DLD1 (cell line): ENCODE results near the gene WDR18.
"Not testable (repeated sequence)": the region's sequence is repeated elsewhere in the genome, so short reads cannot be mapped to it uniquely, and the experiment has no call there.

Source experiments
- in situ Hi-C: cut with HindIII; loops from 2 replicates; pipeline ENCODE4 v1.10.0; 2017; ENCODE audit warnings: low sequenced_read_pairs

WDR18 gene

GRCh38 chr19:1018393-1018792, 34.2 kb downstream of the WDR18 start:
- in situ Hi-C loops: no loop called here

DNA sequence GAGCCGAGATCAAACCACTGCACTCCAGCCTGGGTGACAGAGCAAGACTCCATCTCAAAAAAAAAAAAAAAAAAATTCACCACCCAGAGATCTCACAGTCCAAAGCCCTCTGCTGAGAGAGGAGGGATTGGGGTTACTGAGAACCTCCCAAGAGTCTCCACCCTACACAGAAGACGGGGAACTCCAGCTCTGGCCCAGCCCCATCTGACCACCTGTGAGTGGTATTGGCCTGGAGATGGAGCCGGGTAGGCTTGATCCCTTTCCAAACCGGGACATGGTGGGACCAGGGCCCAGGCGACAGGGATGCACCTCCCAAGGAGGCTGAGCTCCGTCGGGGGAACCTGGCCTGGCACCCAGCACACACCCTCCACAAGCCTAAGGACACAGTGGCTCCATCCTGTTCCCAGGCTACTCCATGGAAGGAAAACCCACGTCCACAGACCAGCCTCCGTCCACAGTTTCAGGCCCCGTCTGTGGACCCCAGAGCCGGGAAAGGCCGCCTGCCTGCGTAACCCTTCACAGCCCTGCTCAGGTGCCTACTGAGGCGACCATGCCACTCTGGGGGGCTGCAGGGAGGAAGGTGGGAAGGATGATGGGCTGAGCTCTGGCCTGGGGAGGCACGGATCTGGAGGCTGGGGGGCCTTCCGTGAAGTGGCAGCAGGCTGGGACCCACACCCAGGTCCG, 34.9 kb downstream of the WDR18 start:
- in situ Hi-C loops: no loop called here

- in situ Hi-C loops: no loop called here
Observed at GRCh38 chr19:1019616-1019961, 35.4 kb downstream of the WDR18 start.

DNA sequence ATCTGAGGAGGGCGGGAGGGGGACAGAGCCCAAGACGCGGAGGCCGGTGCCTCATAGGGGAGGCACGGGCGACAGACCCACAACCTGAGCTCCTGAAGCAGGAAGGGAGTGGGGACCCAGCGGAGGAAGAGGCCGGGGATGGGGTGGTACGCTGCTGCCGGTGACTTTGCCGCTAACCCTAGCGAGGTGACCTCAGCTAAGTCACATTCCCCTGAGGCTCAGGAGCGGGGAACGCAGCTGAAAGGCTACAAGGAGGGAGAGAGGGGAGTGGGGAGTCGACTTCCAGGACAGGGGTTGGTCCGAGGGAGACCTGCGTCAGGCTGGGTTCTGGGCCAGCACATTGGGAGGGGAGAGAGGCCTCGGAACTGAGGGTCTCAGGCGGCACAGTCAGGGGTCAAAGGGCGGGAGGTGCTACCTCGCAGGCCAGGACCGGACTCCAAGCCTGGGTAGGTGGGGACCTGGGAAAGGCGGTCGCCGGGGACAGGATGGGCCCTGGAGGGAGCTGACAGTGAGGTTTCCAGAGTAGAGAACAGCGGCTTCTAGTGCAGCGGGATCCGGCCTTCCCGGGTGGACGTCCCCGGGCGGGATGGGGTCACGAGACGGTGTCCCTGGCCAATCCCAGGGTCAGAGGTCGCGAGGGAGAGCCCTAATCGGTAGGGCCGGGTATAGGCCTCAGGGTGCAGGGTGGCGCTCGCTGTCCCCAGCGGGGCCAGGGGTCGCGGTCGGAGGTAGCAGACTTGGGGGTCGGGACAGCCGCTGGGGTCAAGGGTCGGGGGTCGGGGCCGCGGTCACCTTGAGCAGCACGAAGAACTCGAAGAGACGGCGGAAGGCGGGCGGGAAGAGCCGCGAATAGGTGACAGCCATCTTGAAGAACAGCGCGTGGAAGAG, 36.1 kb downstream of the WDR18 start:
- in situ Hi-C loops: no loop called here

- in situ Hi-C loops: no loop called here
Observed at GRCh38 chr19:1020868-1021425, 36.8 kb downstream of the WDR18 start, which contains the start of gene TMEM259. Gene TMEM259 (minus strand): TSS chr19:1021123. CDS start chr19:1020996, 127 bp downstream.

DNA sequence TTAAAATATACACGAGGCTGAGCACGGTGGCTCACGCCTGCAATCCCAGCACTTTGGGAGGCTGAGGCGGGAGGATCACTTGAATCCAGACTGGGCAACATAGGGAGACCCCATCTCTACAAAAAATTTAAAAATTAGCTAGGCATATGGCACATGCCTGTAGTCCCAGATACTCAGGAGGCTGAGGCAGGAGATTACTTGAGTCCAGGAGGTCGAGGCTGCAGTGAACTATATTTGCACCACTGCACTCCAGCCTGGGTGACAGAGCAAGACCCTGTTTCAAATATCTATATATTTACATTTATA, 39.7 kb downstream of the WDR18 start:
- in situ Hi-C loops: not testable (repeated sequence)

DNA sequence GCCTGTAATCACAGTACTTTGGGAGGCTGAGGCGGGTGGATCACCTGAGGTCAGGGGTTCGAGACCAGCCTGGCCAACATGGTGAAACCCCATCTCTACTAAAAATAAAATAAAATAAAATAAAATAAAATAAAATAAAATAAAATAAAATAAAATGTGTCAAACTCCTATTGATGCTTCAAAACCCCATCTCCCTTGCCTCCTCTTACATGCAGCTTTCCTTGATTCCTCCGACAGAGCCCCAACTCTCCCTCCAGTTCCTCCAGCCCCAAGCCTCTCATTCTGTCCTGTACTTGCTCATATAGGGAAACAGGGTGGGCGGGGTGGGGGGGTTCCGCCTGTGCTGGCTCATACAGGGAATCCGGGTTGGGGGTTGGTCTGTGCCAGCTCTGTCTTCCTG, 40.9 kb downstream of the WDR18 start:
- in situ Hi-C loops: not testable (repeated sequence)

DNA sequence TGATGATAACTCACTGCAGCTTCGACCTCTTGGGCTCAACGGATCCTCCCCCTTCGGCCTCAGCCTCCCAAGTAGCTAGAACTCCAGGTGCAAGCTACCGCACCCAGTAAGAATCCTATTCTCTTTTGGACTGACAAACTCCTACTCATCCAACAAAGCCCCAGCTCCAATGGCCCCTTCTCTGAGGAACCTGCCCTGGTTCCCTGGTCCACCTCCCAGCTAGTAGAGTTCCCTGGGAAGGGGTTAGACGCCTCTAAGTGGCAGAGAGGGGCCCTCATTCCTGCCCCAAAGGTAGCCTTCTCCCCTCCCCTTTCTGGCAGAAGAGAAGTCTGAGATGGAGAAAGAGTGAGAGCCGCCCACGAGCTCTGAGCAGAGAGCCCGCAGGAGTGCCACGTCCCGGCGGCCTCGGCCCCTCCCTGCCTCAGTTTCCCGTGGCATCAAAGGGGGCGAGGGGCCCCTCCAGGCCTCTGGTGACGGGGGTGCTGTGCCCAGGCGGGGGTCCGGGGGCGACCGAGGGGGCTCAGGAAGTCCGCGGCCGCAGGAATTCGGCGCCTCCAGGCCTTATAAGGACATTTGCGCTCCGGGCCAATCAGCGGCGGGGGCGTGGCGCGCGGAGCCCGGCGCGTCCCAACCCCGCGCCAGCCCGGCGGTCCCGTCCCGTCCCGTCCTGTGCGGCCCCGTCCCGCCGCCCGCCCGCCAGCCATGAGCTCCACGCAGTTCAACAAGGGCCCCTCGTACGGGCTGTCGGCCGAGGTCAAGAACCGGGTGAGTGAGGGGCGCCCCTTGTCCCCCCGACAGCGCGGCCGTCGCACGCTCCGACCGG, 42.0 kb downstream of the WDR18 start, which contains the start of gene CNN2:
CNN2 (plus strand) TSS at position 649 of the 823 bp plus-strand sequence; CDS start at position 703, 54 bp downstream.
- in situ Hi-C loops: no loop called here

DNA sequence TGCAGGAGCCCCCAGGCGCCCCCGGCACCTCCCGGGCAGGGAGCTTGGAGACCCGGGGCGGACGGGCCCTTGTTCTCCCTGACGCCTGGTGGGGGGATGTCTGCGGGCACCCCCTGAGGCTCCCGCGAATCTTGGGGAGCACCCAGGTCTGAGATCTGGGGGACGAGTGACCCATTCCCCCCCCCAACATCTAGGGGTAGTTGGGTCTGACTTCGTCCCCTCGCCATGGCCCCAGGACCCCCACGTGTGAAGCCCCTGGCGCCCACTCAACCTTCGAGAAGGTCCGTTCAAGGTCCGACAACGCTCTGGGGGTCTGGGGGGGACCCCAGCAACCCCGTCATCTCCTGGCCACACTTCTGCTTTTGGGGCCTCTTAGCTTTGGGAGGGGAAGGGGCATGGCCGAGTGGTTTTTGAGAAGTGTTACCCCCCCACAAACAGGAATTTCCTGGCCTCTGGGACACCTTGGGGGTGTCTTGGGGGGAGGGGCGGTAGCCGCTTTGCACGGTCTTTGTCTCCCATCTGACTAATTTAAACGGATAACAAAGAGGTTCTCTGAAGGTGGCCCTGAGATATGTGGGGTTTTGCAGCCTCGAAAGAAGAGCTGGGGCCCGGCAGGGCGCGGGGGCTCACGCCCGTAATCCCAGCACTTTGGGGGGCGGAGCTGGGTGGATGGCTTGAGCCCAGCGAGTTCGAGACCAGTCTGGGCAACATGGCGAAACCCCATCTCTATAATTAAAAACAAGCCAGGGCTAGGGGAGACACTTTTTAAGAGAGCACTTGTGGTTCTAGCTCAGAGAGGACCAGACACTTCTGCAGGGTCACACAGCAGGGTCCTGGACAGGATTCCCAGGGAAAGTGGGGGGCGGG, 42.9 kb downstream of the WDR18 start:
- in situ Hi-C loops: no loop called here

DNA sequence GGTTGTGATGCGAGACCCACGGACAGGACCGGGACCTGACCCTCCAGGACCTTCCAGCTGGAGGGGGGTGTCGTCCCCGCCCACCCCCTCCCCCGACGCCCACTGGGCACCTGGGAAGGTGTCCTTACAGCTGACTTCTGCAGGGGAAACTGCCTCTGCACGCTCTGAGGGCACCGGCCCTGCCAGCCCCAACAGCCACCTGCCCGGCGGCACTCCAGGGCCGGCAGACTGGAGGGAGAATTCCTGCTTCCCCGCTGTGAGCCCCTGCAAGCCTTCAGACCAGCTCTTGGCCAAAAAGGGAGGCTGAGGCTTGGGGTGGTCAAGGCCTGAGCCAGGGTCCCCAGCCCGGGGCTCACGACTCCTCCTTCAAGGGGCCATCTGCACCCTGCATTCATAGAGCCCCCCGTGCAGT, 43.5 kb downstream of the WDR18 start:
- in situ Hi-C loops: no loop called here

DNA sequence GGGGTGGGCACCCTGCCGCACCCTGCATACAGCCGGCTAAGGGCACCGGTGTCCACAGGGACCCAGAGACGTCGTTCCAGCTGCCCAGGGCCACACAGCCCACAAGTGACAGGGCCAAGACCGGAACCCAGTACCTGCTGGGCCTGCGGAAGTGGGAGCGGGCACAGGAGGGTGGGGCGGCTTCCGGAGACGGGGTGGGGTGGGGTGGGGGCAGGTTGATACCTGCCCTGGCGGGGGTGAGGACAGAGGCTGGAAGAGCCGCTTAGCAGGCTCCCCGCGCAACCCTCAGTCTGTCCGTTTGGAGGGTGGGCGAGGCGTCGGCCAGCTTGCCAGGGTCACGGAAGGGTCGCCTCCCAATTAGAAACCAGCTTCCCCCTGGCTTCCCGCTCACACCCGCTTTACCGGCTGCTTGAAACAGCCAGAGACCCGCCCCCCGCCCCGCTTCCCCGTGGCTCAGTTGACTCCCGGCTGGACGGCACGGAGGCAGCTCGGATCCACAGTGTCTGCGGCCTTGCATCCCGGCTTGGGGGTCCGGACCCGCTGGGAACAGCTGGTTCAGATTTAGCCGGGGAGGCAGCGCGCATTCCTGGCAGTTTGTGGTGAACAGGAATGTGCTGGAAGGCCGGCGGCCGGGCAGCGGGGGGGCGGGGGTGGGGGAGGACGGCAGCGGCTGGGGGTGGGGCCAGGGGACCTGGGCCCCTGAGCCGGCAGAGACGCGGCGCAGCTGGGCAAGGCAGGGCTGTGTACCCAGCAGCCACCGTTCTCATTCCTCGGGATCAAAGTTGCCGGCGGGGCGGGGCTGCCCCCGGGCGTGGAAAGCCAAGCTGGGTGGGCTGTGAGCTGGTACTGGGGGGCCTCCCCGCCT, 44.1 kb downstream of the WDR18 start:
- in situ Hi-C loops: no loop called here

DNA sequence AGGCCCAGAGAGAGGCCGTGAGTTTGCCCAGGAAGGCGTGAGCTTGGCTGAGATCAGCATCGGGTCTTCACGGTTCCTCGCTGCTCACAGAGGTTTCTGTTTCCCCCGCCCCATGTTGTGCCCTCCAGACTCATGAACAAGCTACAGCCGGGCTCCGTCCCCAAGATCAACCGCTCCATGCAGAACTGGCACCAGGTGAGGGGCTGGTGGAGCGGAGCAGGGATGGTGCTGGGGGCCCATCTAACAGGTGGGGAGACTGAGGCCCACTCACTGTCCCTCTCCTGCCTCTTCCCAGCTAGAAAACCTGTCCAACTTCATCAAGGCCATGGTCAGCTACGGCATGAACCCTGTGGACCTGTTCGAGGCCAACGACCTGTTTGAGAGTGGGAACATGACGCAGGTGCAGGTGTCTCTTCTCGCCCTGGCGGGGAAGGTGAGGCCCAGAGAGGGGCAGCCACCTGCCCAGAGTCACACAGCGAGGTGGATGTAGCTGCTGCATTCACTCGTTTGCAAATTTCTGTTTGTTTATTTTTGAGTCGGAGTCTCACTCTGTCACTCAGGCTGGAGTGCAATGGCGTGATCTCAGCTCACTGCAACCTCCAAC, 48.2 kb downstream of the WDR18 start:
- in situ Hi-C loops: no loop called here

- in situ Hi-C loops: no loop called here
Observed at GRCh38 chr19:1035998-1036621, 52.0 kb downstream of the WDR18 start.

GRCh38 chr19:1037621-1038064, 53.5 kb downstream of the WDR18 start:
- in situ Hi-C loops: no loop called here

DNA sequence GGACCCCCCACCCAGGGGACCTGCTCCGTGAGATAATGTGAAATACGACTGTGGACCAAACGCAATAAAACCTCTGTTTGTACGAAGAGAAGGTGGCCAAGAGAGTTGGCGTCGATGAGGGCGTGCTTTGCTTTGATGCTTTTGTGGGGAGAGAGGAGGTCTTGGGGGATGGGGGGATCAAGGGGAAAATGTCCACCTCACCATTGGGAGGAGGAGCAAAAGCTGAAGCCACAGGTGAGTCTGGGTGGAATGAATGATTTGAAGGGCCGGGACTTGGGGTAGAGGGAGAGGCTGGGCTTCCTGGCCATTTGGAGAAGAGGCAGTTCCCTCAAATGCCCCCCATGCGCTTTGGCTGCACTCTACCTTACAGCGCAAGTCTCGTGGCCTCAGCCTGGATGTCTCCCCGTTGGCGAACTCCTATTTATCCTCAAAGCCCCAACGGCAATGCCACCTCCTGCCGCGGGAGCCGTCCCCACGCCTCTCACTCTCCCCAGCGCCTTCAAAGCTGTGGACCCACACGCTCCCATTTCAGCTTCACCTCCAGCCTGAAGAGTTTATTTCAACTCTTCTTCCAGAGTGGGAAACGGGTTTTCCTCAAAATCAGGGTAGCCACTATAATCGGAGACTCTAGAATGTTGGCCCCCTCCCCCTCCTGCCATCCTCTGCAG, 55.0 kb downstream of the WDR18 start:
- in situ Hi-C loops: no loop called here

GRCh38 chr19:1039646-1040475, 55.7 kb downstream of the WDR18 start, which contains the start of gene ABCA7:
Gene ABCA7 (plus strand): TSS chr19:1040107. CDS start chr19:1041362, 1,255 bp downstream.
- in situ Hi-C loops: no loop called here
